Esophagus muscularis mucosa (tissue), 4 donors: ENCODE measurements around the gene YDJC. TPM values are rescaled to one million over a fixed set of nuclear protein-coding genes. Genes with fewer than 3 reads are reported as not detected.

ENCODE experiments used
- DNase-seq: peaks from one replicate; pipeline ENCODE4 v3.0.0-alpha.2; 2017; ENCODE audit errors: extremely low spot score
- H3K27ac ChIP-seq, 4 donors: fragments of 200-600 bp; sonication (generic); replicated peaks in 1 of 4; 1 replicate in 3 of 4; 2 replicates in 1 of 4; pipeline ENCODE4 v1.5.1; 2016 to 2019; ENCODE audit warnings: mild to moderate bottlenecking in 1 of 4
- H3K27me3 ChIP-seq, 4 donors: fragments of 200-600 bp; sonication (generic); one replicate each; pipeline versions ENCODE4 v1.5.1 to v1.6.0; 2016 to 2019
- H3K36me3 ChIP-seq, 4 donors: fragments of 200-600 bp; sonication (generic); one replicate each; pipeline ENCODE4 v1.5.1; 2016 to 2019
- H3K4me1 ChIP-seq, 4 donors: fragments of 200-600 bp; sonication (generic); one replicate each; pipeline ENCODE4 v1.5.1; 2016 to 2019
- H3K4me3 ChIP-seq, 4 donors: fragments of 200-600 bp; sonication (generic); 1 replicate in 2 of 4; 2 replicates in 2 of 4; pipeline ENCODE4 v1.5.1; 2016 to 2019; ENCODE audit warnings: mild to moderate bottlenecking in 4 of 4, moderate library complexity in 1 of 4
- H3K9me3 ChIP-seq, 4 donors: fragments of 200-600 bp; sonication (generic); 1 replicate in 3 of 4; 2 replicates in 1 of 4; pipeline ENCODE4 v1.5.1; 2016 to 2019
- CTCF ChIP-seq, 3 experiments: fragments of 200-600 bp in 2 of 3; fragments of 450-650 bp in 1 of 3; sonication (generic) in 2 of 3; IDR thresholded peaks; one replicate each; pipeline ENCODE4 v1.5.1; 2017 to 2019; ENCODE audit warnings: antibody characterized with exemption in 3 of 3, mild to moderate bottlenecking in 2 of 3, moderate library complexity in 1 of 3
- EP300 ChIP-seq: sonication (generic); formaldehyde crosslinking; IDR thresholded peaks from one replicate; pipeline ENCODE4 v1.6.1; 2017; ENCODE audit warnings: antibody characterized with exemption
- POLR2A ChIP-seq: fragments of 450-650 bp; IDR thresholded peaks from one replicate; pipeline ENCODE4 v1.6.1; 2017; ENCODE audit warnings: antibody characterized with exemption, moderate library complexity, mild to moderate bottlenecking, low read depth
- POLR2AphosphoS5 ChIP-seq, 2 donors: sonication (generic); formaldehyde crosslinking; IDR thresholded peaks; one replicate each; pipeline ENCODE4 v1.6.1; 2017; ENCODE audit warnings: antibody characterized with exemption in 2 of 2
- WGBS: methylation state at CpG from one replicate; pipeline ENCODE4 v1.1.5; 2018; 5-methylcytosine and 5-hydroxymethylcytosine counted together
- intact Hi-C: fragments of 100-400 bp; cut with DNase I; formaldehyde crosslinking; loops from one replicate; pipeline ENCODE4 v1.15.1; 2023
- total RNA-seq, 4 donors: library from RNA; depleted of rRNA; stranded (reverse); fragments of >200 nt; gene quantifications; one replicate each; pipeline versions ENCODE4 v1.1.0 to v1.2.1, GENCODE V29; 2016

The YDJC gene
- total RNA-seq, 4 donors from 2014 or later, result 13.7 to 33.7 (median 26.2) TPM

GRCh38 chr22:21666786-21667185, 37.0 kb upstream of the YDJC start:
- WGBS, result 39% methylated on average over 16 of the region's 16 CpGs
- no peak for TF ChIP-seq POLR2AphosphoS5 (IDR thresholded peaks at IDR 0.05)
- TF ChIP-seq EP300, result no peak
- TF ChIP-seq POLR2A, result no peak
- no peak for TF ChIP-seq CTCF (IDR thresholded peaks at IDR 0.05)
- no peak for DNase-seq
- Histone ChIP-seq H3K4me3 (peak overlapping the region; percentile 73 to 85 (median 80)), H3K9me3 (no peaks in the 10 kb centered on the region), H3K36me3 (peaks cover 19 to 28% (median 21%) of the 10 kb centered on the region in 4 donors), H3K27me3 (no peaks in the 10 kb centered on the region), H3K4me1 (peaks cover 8 to 22% (median 18%) of the 10 kb centered on the region in 4 donors), H3K27ac (peak overlapping the region; percentile 87 to 92 (median 91))
- intact Hi-C loops, result no loop called here

- DNase-seq, result no peak
- TF ChIP-seq CTCF (IDR thresholded peaks at IDR 0.05), result no peak
- no peak for TF ChIP-seq POLR2AphosphoS5 (IDR thresholded peaks at IDR 0.05)
- no peak for TF ChIP-seq EP300
- no peak for TF ChIP-seq POLR2A
- H3K4me3 ChIP-seq, result peak overlapping the region; percentile 73 to 85 (median 80)
- peaks cover 8 to 22% (median 18%) of the 10 kb centered on the region in 4 donors for H3K4me1 ChIP-seq
- H3K36me3 ChIP-seq, result peaks cover 4 to 13% (median 8%) of the 10 kb centered on the region in 4 donors
- intact Hi-C loops, result no loop called here
- H3K27me3 ChIP-seq, result peaks cover 0 to 11% (median 0%) of the 10 kb centered on the region in 4 donors
- no peaks in the 10 kb centered on the region for H3K9me3 ChIP-seq
- 78% methylated on average over 25 of the region's 26 CpGs for WGBS
- H3K27ac ChIP-seq, result peak overlapping the region; percentile 87 to 92 (median 91)
Measured at GRCh38 chr22:21665047-21665851, 35.4 kb upstream of the YDJC start.

GRCh38 chr22:21663738-21664137, 33.9 kb upstream of the YDJC start:
- Histone ChIP-seq H3K27me3 (peaks cover 0 to 23% (median 0%) of the 10 kb centered on the region in 4 donors), H3K36me3 (no peaks in the 10 kb centered on the region), H3K9me3 (no peaks in the 10 kb centered on the region), H3K4me3 (no peak overlapping the region), H3K27ac (no peak overlapping the region), H3K4me1 (peaks cover 8 to 22% (median 18%) of the 10 kb centered on the region in 4 donors)
- intact Hi-C loops, result no loop called here
- TF ChIP-seq POLR2AphosphoS5 (IDR thresholded peaks at IDR 0.05) (no peak), POLR2A (no peak), EP300 (no peak), CTCF (IDR thresholded peaks at IDR 0.05) (no peak)
- WGBS, result 95% methylated on average over 2 of the region's 2 CpGs
- DNase-seq, result no peak

GRCh38 chr22:21661991-21662390, 32.2 kb upstream of the YDJC start:
- intact Hi-C loops, result no loop called here
- TF ChIP-seq POLR2A, result no peak
- WGBS, result 96% methylated on average over 5 of the region's 5 CpGs

GRCh38 chr22:21660904-21661303, 31.1 kb upstream of the YDJC start:
- intact Hi-C loops, result no loop called here
- 86% methylated on average over 6 of the region's 7 CpGs for WGBS

More at GRCh38 chr22:21661991-21662390, 32.2 kb upstream of the YDJC start:
- Histone ChIP-seq H3K27ac (no peak overlapping the region), H3K27me3 (peaks cover 0 to 40% (median 9%) of the 10 kb centered on the region in 4 donors), H3K36me3 (no peaks in the 10 kb centered on the region), H3K9me3 (no peaks in the 10 kb centered on the region), H3K4me3 (no peak overlapping the region), H3K4me1 (peaks cover 6 to 26% (median 24%) of the 10 kb centered on the region in 4 donors)
- no peak for DNase-seq

More at GRCh38 chr22:21660904-21661303, 31.1 kb upstream of the YDJC start:
- Histone ChIP-seq H3K36me3 (no peaks in the 10 kb centered on the region), H3K4me1 (peaks cover 0 to 21% (median 18%) of the 10 kb centered on the region in 4 donors), H3K27ac (no peak overlapping the region), H3K9me3 (no peaks in the 10 kb centered on the region), H3K27me3 (peaks cover 0 to 51% (median 11%) of the 10 kb centered on the region in 4 donors), H3K4me3 (no peak overlapping the region)
- no peak for DNase-seq
- TF ChIP-seq POLR2AphosphoS5 (IDR thresholded peaks at IDR 0.05) (no peak), EP300 (no peak), CTCF (IDR thresholded peaks at IDR 0.05) (no peak), POLR2A (no peak)
